Bronchial epithelial cell (primary cell): ENCODE data around the gene STK38. TPM values are rescaled to one million over a fixed set of nuclear protein-coding genes. Genes with fewer than 3 reads are reported as not detected.
"Not testable (repeated sequence)": the region's sequence is repeated elsewhere in the genome, so short reads cannot be mapped to it uniquely, and the experiment has no call there.

Experiments
- DNase-seq: peaks from one replicate; pipeline ENCODE4 v3.0.0-alpha.2; 2010; ENCODE audit warnings: low read depth
- FAIRE-seq: peaks from 2 replicates; lab custom pipeline; 2011; peaks lifted over from hg19 to GRCh38; lab: Jason Lieb, UNC
- H3K27me3 ChIP-seq: 2 replicates; pipeline ENCODE4 v1.5.1; 2011; ENCODE audit warnings: low read length; ENCODE audit not compliant: control insufficient read depth, insufficient read depth
- H3K36me3 ChIP-seq: 2 replicates; pipeline ENCODE4 v1.5.1; 2011; ENCODE audit warnings: low read length; ENCODE audit not compliant: control insufficient read depth, insufficient read depth
- H3K4me3 ChIP-seq: 2 replicates; pipeline ENCODE4 v1.5.1; 2011; ENCODE audit warnings: mild to moderate bottlenecking, low read depth, low read length, control low read depth
- total RNA-seq: library from RNA; depleted of rRNA; stranded (reverse); fragments of >200 nt; gene quantifications from 2 replicates; pipeline ENCODE4 v1.2.1, GENCODE V29; 2014
- TF ChIP-seq, protein P1 (sequence below): IDR thresholded peaks from 2 replicates; pipeline ENCODE4 v1.5.1; 2011; ENCODE audit warnings: mild to moderate bottlenecking, moderate library complexity, low read length, control low read depth, inconsistent platforms; ENCODE audit not compliant: insufficient read depth, severe bottlenecking

STK38 gene
- total RNA-seq, 1 donor from 2014 or later: 13.7 TPM

- H3K36me3 ChIP-seq: peaks cover 8% of the 10 kb centered on the region
- H3K27me3 ChIP-seq: no peaks in the 10 kb centered on the region
- no peak for DNase-seq
- FAIRE-seq: peak; percentile 18
- no peak overlapping the region for H3K4me3 ChIP-seq
- TF ChIP-seq, protein P1, sequence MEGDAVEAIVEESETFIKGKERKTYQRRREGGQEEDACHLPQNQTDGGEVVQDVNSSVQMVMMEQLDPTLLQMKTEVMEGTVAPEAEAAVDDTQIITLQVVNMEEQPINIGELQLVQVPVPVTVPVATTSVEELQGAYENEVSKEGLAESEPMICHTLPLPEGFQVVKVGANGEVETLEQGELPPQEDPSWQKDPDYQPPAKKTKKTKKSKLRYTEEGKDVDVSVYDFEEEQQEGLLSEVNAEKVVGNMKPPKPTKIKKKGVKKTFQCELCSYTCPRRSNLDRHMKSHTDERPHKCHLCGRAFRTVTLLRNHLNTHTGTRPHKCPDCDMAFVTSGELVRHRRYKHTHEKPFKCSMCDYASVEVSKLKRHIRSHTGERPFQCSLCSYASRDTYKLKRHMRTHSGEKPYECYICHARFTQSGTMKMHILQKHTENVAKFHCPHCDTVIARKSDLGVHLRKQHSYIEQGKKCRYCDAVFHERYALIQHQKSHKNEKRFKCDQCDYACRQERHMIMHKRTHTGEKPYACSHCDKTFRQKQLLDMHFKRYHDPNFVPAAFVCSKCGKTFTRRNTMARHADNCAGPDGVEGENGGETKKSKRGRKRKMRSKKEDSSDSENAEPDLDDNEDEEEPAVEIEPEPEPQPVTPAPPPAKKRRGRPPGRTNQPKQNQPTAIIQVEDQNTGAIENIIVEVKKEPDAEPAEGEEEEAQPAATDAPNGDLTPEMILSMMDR: no peak
Observed at GRCh38 chr6:36491378-36491965, 55.8 kb downstream of the STK38 start.

DNA sequence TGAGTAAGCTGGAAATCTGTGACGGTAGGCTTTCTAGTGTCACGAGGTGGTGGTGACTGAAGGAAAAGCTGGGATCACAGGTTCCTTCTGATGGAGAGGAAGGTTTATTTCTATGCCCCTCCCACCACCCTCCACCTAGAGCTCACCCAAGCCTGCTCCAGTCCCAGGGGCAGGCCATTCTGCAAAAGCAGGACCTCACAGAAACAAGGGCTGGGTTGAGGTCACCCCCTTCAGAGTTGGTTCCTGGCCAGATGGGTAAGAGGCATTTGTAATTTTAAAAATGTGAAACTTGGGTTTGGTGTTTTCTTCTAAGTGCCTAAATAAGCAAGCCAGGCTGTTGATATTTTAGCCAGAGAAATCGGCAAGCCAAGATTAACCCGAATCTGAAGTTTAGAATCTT lies 57.9 kb downstream of the STK38 start:
- peaks cover 2% of the 10 kb centered on the region for H3K36me3 ChIP-seq
- no peak for FAIRE-seq

DNA sequence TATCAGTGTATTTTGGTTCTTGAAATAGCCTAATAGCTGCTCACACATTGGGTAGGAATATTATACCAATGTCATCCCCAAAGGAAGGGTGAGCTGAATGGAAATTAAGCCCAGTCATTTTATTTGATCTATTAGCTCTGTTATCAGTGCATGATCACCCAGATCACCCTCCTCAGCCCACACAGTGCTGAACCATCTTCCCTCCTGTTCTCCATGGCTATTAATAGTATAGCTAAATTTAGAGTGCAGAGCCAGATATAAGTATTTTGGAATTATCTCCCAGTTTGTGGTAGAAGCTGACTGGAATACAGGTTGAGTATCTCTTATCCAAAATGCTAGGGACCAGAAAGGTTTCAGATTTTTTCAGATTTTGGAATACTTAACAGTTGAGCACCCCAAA lies 59.1 kb downstream of the STK38 start:
- no peak overlapping the region for H3K4me3 ChIP-seq
- no peak for FAIRE-seq
- peaks cover 2% of the 10 kb centered on the region for H3K36me3 ChIP-seq
- TF ChIP-seq, protein P1: no peak
- no peak for DNase-seq
- H3K27me3 ChIP-seq: no peaks in the 10 kb centered on the region

More for the DNA sequence above, 57.9 kb downstream of the STK38 start:
- DNase-seq: no peak
- H3K4me3 ChIP-seq: no peak overlapping the region
- no peaks in the 10 kb centered on the region for H3K27me3 ChIP-seq
- TF ChIP-seq, protein P1: no peak

- H3K4me3 ChIP-seq: no peak overlapping the region
- H3K36me3 ChIP-seq: peaks cover 2% of the 10 kb centered on the region
- no peaks in the 10 kb centered on the region for H3K27me3 ChIP-seq
- DNase-seq (no peak), FAIRE-seq (no peak)
- TF ChIP-seq, protein P1: no peak
Observed at GRCh38 chr6:36487698-36488097, 59.6 kb downstream of the STK38 start.

DNA sequence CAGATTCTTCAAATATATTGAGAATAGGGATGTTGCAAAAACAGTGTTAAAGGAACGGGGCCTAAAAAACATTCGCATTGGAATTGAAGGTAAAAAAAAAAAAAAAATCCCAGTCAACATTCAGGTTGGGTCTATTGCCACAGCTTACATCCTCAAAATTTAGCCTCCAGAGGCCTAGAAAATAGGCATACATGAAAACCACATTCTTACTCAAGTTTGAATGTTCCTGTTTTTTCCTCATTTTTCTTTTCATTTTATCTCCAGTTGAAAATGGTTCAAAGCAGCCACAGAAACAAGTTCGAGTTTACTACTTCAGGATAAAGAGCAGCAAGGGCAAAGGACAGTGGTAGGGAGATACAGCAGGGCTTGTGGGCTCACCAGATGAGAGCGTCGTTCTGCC lies 62.5 kb downstream of the STK38 start:
- Histone ChIP-seq H3K4me3 (no peak overlapping the region), H3K36me3 (peaks cover 6% of the 10 kb centered on the region), H3K27me3 (no peaks in the 10 kb centered on the region)
- DNase-seq (no peak), FAIRE-seq (no peak)
- TF ChIP-seq, protein P1: no peak

GRCh38 chr6:36483326-36483725 lies 64.0 kb downstream of the STK38 start:
- not testable (repeated sequence) for H3K36me3 ChIP-seq, FAIRE-seq

More at GRCh38 chr6:36483326-36483725, 64.0 kb downstream of the STK38 start:
- not testable (repeated sequence) for H3K4me3 ChIP-seq, DNase-seq, H3K27me3 ChIP-seq
